Panc1 (cell line): ENCODE measurements around the gene SSBP4.

Experiments
- POLR2AphosphoS5 ChIP-seq: IDR thresholded peaks from 2 replicates; pipeline ENCODE4 v1.6.1; 2012; ENCODE audit warnings: mild to moderate bottlenecking, low read depth, low read length, moderate library complexity
- SIN3A ChIP-seq: IDR thresholded peaks from 2 replicates; pipeline ENCODE4 v1.6.1; 2012; ENCODE audit warnings: low read depth, mild to moderate bottlenecking, low read length, moderate library complexity, borderline replicate concordance; ENCODE audit not compliant: insufficient read depth
- TCF7L2 ChIP-seq: IDR thresholded peaks from 2 replicates; pipeline ENCODE4 v1.6.1; 2011; ENCODE audit warnings: mild to moderate bottlenecking, low read depth, low read length, inconsistent platforms
- TF ChIP-seq, protein P1 (sequence below): fragments of 450-650 bp; IDR thresholded peaks from 2 replicates; pipeline ENCODE4 v1.5.1; 2017; ENCODE audit warnings: mild to moderate bottlenecking
- TF ChIP-seq, protein P2 (sequence below), 2 experiments: IDR thresholded peaks; 2 replicates each; pipeline ENCODE4 v1.6.1; 2011 to 2012; ENCODE audit warnings: low read depth in 2 of 2, control low read depth in 1 of 2, low read length in 1 of 2, mild to moderate bottlenecking in 1 of 2, moderate library complexity in 1 of 2; ENCODE audit not compliant: insufficient read depth in 1 of 2

DNA sequence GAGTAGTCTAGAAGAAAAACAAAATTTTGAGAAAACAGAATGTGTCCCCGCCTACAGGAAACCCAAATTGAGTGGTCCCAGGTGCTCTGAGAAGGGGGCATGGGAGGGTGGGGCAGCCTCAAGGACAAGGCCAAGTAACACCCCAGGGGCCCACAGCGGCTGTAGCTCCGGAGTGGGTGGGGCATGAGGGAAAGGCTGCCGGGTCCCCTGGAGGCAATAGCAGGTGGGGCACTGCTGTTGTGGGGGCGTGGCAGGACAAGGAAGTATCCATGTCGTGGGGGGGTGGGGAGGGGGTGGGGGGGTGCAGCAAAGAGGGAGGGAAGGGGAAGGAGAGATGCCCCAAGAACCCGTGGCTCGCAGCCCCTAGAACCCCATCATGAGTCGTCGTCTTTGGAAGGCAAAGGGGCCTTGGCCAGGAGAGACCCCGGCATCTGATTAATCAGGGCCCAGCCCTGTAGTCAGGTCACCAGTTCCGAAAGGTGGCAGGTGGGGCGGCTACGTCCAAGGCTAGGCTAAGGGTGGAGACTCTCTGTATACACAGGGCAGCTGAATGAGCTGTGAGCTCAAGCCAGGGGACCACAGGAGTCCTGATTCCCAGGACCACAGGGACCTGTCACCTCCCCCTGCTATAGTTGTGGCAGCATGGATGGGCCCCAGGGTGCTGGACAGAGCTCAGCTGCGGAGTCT lies 26.2 kb downstream of the SSBP4 start:
- TF ChIP-seq, protein P1, sequence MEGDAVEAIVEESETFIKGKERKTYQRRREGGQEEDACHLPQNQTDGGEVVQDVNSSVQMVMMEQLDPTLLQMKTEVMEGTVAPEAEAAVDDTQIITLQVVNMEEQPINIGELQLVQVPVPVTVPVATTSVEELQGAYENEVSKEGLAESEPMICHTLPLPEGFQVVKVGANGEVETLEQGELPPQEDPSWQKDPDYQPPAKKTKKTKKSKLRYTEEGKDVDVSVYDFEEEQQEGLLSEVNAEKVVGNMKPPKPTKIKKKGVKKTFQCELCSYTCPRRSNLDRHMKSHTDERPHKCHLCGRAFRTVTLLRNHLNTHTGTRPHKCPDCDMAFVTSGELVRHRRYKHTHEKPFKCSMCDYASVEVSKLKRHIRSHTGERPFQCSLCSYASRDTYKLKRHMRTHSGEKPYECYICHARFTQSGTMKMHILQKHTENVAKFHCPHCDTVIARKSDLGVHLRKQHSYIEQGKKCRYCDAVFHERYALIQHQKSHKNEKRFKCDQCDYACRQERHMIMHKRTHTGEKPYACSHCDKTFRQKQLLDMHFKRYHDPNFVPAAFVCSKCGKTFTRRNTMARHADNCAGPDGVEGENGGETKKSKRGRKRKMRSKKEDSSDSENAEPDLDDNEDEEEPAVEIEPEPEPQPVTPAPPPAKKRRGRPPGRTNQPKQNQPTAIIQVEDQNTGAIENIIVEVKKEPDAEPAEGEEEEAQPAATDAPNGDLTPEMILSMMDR, result no peak
- TF ChIP-seq, protein P2, sequence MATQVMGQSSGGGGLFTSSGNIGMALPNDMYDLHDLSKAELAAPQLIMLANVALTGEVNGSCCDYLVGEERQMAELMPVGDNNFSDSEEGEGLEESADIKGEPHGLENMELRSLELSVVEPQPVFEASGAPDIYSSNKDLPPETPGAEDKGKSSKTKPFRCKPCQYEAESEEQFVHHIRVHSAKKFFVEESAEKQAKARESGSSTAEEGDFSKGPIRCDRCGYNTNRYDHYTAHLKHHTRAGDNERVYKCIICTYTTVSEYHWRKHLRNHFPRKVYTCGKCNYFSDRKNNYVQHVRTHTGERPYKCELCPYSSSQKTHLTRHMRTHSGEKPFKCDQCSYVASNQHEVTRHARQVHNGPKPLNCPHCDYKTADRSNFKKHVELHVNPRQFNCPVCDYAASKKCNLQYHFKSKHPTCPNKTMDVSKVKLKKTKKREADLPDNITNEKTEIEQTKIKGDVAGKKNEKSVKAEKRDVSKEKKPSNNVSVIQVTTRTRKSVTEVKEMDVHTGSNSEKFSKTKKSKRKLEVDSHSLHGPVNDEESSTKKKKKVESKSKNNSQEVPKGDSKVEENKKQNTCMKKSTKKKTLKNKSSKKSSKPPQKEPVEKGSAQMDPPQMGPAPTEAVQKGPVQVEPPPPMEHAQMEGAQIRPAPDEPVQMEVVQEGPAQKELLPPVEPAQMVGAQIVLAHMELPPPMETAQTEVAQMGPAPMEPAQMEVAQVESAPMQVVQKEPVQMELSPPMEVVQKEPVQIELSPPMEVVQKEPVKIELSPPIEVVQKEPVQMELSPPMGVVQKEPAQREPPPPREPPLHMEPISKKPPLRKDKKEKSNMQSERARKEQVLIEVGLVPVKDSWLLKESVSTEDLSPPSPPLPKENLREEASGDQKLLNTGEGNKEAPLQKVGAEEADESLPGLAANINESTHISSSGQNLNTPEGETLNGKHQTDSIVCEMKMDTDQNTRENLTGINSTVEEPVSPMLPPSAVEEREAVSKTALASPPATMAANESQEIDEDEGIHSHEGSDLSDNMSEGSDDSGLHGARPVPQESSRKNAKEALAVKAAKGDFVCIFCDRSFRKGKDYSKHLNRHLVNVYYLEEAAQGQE (IDR thresholded peaks at IDR 0.05; ENCODE audit: insufficient read depth in 1 of 2, low read depth in 2 of 2, low read length in 1 of 2), result no peak
- TF ChIP-seq POLR2AphosphoS5 (no peak), SIN3A (no peak), TCF7L2 (no peak)
